GM21423 (cell line): ENCODE results near the gene OR52N2.
A peak's percentile ranks its signal among the peaks of the same experiment; 100 is the strongest.

ENCODE experiments used
- ATAC-seq: cut with Tn5 transposase; IDR thresholded peaks from one replicate; pipeline ENCODE4 v1.9.1; 2021; ENCODE audit warnings: mild to moderate bottlenecking, moderate library complexity; ENCODE audit not compliant: unreplicated experiment

Gene OR52N2

DNA sequence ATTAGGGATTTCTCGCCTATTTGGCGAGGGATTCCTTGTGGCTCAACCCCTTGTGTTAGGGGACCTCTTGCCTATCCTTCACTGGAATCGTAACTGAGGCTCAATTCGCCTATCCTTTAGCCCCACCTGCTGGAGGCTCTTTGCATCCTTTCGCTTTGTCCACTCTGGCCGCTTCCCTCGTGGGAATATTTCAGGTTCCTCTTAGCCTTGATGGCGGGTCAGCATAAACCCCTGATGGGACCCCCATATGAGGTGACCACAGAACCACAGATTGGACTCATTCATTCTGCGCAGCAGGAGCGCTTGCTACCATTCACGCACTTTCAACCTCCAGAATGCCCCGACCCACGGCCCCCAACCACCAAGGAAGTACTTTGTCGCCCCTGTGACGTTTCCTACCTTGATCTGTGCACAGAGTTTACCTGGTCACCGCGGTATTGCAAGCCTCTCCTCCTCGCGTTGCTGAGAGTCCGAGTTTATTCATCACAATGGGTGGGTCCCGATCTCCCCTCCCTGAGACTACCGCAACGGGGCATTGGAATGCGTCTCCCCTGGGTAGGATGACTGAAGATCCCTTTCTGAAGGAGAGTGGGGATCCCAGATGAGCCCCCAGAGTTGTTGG, at the start of gene OR52N2:
OR52N2 (plus strand) TSS at position 425 of the 622 bp plus-strand sequence. CDS start 11,412 bp downstream, outside the sequence.
- peak; percentile 94 for ATAC-seq

DNA sequence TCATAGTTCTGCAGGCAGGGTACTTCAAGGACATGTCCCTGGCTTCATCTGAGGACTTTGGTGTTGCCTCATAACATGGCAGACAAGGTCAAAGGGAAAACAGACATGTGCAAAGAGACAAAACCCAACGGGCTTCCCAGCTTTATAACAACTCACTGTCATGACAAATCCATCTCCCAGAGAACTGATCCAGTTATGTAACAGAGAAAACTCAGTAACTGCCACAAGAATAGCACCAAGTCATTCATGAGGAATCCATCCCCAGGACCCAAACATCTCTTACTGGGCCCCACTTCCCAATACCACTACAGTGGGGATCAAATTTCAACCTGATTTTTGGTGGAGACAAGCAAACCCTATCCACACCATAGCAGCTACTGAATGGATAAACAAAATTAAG, 41.7 kb upstream of the OR52N2 start:
- ATAC-seq: no peak

DNA sequence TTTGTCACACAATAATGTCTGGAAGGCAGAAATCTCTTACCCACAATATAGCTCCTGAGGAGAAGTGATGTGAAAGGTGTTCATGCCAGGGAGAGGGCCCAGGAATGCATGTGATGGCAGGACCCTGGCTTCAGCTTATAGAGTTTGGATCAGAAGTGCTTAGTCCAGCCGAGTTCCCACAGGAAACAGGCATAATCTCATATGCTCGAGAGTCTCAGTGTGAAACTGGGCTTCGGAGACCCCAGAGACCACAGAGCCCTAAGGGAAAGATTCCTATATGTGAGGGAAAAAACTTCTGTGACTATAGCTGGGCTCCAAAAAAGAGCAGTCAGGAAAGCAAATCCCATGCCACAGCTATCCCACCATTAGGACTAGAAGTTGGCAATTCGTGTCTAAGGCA, 25.5 kb upstream of the OR52N2 start, which contains the start of gene OR52N5:
OR52N5 (minus strand) TSS at position 101 of the 400 bp plus-strand sequence. CDS start 4,721 bp downstream, outside the sequence.
- no peak for ATAC-seq

DNA sequence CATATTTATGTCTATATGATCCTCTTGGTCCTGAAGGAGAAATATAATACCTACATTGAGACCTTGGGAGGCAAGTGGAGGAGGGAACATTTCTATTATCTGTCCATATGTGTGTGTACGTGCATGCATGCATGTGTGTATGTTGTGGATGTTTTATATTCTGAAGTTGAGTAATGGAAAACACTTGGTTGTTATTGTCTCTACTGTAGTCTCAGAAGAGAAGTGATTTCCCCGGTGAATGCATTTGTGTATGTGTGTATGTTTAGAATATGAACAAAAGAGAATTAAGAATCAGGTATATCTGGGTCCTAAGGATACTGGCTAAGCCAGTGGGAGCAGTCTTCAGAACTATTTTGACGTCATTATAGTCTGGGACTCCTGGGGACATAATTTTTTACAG, 17.6 kb upstream of the OR52N2 start, which contains the start of gene OR52N1:
OR52N1 (minus strand) TSS at position 101 of the 400 bp plus-strand sequence. CDS start 2,449 bp downstream, outside the sequence.
- no peak for ATAC-seq

DNA sequence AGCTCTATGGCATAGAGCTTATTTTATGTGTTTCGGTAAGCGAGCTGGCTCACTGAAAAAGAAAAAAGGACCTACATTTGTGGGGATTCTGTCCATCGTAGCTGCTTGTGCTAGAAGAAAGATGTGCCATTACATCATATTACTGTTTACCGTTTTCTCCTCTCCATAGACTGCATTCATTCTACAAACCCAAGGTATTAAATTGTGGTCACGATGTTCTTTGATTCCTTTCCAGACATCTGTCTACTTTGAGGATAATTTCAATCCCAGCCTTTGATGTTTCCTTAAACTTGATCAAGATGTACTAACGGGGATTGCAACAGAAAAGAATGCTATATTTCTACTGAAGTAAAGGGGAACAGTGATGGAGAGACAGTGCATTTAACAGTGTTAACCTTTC, 12.2 kb upstream of the OR52N2 start:
- ATAC-seq: no peak

DNA sequence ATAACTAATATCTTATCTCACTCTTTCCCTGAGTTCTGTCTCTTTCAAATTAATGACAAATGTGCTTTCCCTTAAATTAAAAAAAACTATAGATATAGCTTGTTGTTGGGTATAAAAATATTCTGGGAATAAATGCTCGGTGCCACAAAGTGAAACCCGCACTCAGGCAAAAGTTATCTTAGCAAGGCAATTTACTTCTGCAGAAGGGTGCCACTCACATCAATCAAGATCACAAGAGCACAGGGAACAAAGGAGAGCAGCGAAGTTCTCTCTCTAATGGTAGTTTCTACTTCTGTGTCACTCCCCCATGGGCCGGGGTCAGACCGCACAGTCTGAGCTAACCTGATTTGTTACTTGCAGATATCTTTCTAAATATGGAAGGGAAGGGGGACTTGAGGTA, 4.7 kb upstream of the OR52N2 start:
- ATAC-seq: no peak

DNA sequence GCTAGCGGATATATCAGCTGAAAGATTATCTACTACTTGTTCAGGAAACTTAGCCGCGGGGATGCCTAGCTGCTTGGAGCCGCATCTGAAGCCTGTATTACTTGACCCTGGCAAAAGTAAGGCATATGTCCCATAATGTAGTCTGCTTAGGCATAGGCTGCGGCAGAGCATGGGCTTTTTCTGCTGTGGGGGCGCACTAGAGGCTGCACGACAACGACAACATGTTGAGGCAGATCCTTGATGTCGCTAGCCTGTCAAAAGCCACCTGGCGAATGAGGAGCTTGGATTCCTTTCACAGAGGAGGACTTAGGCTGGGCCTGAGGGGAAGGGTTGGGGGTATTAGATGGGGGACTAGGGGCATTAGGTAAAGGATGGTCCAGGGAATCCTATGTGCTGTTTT, 1.1 kb upstream of the OR52N2 start:
- ATAC-seq: no peak

DNA sequence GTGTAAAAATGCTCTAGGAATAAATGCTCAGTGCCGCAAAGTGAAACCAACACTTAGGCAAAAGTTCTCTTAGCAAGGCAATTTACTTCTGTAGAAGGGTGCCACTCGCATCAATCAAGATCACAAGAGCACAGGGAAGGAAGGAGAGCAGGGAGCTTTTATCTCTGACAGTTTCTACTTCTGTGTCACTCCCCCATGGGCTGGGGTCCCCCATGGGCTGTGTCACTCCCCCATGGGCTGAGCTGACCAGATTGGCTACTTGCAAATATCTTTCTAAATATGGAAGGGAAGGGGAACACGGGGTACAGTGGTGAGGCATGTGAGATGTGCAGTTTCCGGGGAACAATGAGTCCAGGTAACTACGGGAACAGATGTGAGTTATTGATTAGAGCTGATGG, 397 bp downstream of the OR52N2 start:
- peak; percentile 19 for ATAC-seq

DNA sequence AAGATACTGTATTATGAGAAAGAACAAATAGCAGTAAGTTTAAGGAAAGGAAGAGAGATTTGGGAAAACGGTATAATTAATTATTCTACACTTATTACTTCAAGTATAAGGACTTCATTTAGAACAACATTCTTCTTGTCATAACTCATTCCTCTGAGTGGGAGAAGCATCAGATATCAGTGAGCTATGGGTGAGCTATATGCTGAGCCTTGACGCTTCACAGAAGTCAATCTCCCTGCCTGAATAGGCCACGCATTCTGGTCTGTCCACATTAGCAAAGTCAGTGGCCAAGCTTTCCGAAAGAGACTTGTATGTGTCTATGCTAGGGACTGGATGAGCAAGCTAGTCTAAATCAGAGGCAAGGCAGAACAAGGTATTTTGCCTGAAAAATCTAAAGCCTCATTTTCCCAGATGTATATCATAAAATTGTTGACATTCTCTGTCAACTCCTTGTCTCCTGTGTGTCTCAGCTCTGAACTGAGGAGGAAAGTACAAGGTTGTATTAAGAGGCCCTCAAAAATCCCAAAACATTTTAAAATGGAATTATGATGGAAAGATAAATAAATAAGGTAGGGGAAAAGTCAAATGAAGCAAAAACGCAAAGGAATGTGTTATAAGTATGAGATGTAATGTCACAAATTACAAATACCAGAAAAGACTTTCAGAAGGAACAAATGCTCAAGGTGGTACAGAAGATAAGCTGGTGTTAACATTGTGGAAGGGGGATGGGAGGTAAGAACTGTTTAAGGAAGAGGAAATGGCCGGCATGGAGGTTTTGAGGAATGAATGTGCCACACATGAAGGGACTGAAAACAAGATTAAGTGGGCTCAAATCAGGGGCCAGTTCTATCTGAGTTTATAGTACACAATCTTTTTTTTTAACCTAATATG, 1.4 kb downstream of the OR52N2 start:
- no peak for ATAC-seq

DNA sequence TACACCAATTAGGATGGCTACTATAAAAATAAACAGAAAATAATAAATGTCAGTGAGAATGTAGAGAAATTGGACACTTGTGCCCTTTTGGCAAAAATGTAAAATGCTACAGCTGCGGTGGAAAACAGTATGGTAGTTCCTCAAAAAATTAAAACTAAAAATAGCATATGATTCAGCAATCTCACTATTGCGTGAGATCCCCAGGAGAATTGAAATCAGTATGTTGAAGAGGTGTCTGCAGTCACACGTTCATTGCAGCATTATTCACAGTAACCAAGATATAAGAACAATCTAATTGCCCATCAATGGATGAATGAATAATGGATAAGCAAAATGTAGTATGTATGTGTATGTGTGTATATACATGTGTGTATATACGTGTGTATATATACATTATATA, 6.8 kb downstream of the OR52N2 start:
- ATAC-seq: no peak

DNA sequence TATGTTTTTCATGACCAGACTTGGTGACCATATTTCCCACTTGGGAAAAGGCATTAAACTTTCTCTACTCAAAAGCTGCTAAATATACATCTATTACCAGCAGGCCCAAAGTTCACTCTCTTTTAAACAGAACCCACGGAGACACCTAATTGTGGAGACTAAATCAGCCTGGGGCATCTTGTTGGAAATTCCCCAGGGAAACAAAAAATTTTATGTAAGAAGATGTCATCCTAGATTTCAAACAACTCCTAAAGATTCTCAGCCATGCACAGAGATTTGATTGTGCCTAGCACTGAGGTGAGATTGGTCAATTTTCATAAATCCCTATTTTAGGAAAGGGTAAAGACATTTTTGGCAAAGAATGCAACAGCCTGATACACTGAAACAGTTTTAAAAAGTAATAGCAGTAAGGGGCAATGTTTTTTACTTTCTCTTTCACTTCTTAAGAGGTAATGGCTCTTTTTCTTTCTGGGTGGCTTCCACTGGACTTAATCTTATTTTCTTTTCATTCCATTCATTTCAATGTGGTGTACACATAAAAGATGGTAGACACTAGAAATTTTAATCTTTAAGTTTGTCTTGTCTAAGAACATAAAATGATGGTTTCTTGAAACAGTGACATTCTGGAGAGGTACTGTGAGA, 9.6 kb downstream of the OR52N2 start:
- peak; percentile 54 for ATAC-seq

DNA sequence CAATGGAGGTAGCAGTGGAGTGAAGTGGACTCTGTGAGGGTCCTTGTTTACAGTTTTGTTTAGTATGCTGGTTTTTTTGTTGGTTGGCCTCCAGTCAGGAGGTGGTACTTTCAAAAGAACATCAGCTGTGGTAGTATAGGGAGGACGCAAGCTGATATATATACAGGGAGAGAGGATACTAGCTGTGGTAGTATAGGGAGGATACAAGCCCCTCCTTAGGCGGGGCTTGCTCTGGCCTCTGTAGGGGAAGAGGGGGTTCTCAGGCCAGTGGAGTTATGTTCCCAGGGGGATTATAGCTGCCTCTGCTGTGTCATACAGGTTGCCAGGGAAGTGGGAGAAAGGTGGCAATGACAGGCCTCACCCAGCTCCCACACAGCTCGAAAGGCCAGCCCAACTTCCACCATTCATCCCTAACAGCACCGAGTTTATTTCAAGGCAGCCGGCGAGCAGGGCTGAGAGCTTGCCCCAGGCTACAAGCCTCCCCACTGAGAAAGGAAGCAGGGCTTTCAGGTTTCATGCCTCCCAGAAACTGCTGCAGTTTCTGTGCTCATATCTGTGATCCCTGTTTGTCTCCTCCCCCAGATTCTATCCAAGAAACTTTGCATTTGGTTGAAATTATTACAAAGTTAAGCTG, 22.6 kb downstream of the OR52N2 start:
- no peak for ATAC-seq

DNA sequence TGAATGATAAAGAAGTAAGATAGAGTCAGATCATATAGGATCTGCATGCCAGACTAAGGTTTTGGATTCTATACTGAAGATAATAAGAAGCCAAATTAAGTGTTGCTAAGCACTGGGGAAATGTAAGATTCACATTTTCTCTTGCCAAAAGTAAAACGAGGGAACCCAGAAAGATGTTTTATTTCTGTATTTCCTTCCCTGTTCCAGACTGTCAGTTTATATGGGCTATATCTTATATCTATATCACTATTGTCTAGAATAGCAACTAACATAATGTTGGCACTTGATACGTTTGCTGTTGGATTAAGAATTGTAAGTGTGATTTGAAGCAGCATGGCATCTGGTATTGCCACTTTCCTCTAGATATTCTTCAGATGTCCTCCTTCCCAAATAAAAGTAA, 24.7 kb downstream of the OR52N2 start:
- ATAC-seq: no peak

DNA sequence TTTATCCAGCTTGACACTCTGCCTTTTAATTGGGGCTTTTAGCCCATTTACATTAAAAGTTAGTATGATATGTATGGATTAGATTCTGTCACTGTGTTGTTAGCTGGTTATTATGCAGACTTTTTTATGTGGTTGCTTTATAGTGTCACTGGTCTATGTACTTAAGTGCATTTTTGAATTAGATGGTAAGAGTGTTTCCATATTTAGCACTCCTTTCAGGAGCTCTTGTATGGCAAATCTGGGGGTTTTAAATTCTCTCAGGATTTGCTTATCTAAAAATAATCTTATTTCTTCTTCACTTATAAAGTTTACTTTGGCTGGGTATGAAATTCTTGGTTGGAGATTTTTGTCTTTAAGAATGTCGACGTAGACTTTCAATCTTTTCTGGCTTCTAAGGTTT, 29.0 kb downstream of the OR52N2 start:
- ATAC-seq: no peak

DNA sequence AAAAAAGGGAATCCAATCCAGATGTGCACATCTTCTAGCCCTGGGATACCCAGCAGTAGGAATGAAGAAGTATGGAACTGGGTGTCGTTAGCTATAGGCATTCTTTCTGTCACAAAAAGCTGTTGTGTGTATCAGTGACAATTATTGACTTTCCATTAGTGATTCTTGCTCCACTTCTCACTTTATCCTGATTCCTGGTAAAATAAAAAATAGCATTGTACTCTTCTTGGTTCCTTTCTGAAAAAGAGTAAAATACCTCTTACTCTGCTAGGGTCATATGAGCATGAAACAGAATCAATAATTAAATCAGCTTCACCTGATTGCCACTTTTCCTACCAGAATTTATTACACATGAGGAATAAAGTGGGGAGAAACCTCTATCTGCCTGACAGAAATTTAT, 33.1 kb downstream of the OR52N2 start, which contains the start of gene OR52E6:
OR52E6 (minus strand) TSS at position 101 of the 400 bp plus-strand sequence; CDS start at position 101, 0 bp downstream.
- no peak for ATAC-seq

DNA sequence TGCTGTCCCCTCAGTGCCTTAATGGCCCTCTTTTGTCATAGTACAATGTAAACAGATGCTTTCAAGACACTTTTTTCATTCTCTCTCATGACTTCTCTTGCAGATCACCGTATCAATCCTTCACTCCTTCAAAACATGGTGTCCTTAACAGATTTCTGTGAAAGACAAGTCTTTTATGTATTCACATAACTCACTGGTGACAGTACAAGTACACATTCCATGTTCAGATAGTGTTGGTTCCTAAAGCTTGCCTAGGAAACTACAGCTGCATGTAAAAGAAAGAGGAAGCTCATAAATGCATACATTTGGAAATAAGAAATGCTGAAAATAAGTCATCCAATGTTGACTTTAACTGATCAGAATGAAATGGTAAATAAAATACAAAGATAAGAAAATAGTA, 38.0 kb downstream of the OR52N2 start:
- no peak for ATAC-seq

DNA sequence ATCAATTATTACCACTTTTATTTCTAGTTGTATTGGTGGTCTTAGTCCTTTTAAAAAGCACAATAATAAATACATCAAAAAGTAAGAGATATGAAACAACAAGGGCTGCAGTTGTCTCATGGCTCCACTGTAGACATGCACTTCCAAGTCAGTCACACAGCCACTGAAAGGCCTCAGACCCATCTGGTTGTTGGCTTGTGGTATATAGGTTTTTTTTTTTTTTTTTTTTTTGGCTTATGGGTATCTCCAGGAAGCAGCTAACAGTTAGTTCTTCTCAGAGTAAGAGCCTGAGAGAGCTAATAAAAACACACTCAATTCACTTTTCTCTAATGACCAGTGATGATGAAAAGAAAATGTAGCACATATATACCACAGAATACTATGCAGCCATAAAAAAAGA, 39.0 kb downstream of the OR52N2 start:
- no peak for ATAC-seq

DNA sequence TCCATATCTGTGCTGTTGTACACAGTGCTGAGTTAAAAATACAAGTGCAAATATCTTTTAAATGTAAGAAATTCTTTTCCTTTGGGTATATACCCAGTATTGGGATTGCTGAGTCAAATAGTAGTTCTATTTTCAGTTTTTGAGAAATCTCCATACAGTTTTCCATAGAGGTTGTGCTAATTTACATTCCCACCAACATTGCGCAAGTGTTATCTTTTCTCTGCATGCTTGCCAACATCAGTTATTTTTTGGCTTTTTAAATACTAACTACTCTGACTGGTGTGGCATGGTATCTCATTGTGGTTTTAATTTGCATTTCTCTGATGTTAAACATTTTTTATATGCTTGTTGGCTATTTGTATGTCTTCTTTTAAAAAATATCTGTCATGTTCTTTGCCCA, 42.3 kb downstream of the OR52N2 start:
- no peak for ATAC-seq

DNA sequence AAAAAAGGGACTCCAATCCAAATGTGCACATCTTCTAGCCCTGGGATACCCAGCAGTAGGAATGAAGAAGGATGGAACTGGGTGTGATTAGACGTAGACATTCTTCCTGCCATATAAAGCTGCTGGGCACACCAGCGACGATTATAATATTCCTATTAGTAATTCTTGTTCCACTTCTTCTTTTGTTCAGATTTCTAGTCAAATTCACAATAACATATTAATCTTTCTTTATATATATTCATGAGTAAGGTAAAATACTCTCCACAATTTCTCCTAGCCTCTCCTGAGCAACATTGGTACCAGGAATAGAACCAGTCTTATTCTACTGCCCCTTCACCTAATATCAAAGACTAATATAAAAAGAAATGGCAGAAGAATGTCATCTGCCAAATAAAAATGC, 48.9 kb downstream of the OR52N2 start, which contains the start of gene OR52E8:
OR52E8 (minus strand) TSS at position 101 of the 400 bp plus-strand sequence; CDS start at position 101, 0 bp downstream.
- no peak for ATAC-seq

DNA sequence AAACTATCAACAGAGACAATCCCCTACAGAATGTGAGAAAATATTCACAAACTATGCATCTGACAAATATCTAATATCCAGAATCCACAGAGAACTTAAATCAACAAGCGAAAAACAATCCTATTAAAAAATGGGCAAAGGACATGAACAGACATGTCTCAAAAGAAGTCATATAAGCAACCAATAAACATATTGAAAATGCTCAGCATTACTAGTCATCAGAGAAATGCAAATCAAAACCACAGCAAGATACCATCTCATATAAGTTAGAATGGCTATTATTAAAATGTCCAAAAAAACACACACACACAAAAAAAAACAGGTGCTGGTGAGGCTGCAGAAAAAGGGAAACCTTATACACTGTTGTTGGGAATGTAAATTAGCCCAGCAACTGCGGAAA, 57.1 kb downstream of the OR52N2 start:
- ATAC-seq: no peak
